Liver (tissue), 3 donors: ENCODE measurements around the gene ZNF160.

ENCODE experiments used
- FOXA1 ChIP-seq: IDR thresholded peaks from 2 replicates; pipeline ENCODE4 v1.6.1; 2016; ENCODE audit warnings: antibody characterized with exemption
- GABPA ChIP-seq, 2 donors: IDR thresholded peaks in 1 of 2; conservative IDR thresholded peaks in 1 of 2; 2 replicates each; pipeline ENCODE4 v1.6.1; 2016; ENCODE audit warnings: antibody characterized with exemption in 2 of 2, mild to moderate bottlenecking in 1 of 2, moderate library complexity in 1 of 2
- HNF4A ChIP-seq, 2 donors: conservative IDR thresholded peaks; 2 replicates each; pipeline ENCODE4 v1.6.1; 2016; ENCODE audit warnings: antibody characterized with exemption in 2 of 2, mild to moderate bottlenecking in 2 of 2
- JUND ChIP-seq, 2 donors: IDR thresholded peaks; 2 replicates each; pipeline ENCODE4 v1.6.1; 2016; ENCODE audit warnings: antibody characterized with exemption in 2 of 2
- NR2F2 ChIP-seq: IDR thresholded peaks from 2 replicates; pipeline ENCODE4 v1.6.1; 2016; ENCODE audit warnings: antibody characterized with exemption
- RAD21 ChIP-seq, 2 donors: IDR thresholded peaks; 2 replicates each; pipeline ENCODE4 v1.6.1; 2016; ENCODE audit warnings: antibody characterized with exemption in 2 of 2, mild to moderate bottlenecking in 2 of 2
- SP1 ChIP-seq: IDR thresholded peaks from 2 replicates; pipeline ENCODE4 v1.6.1; 2018; ENCODE audit warnings: antibody characterized with exemption, mild to moderate bottlenecking
- YY1 ChIP-seq: IDR thresholded peaks from 2 replicates; pipeline ENCODE4 v1.6.1; 2016; ENCODE audit warnings: antibody characterized with exemption, mild to moderate bottlenecking
- TF ChIP-seq, protein P1 (sequence below): IDR thresholded peaks from 2 replicates; pipeline ENCODE4 v1.6.1; 2016; ENCODE audit warnings: antibody characterized with exemption, mild to moderate bottlenecking
- TF ChIP-seq, protein P2 (sequence below): fragments of 150-350 bp; IDR thresholded peaks from 2 replicates; pipeline ENCODE4 v1.5.1; 2017; ENCODE audit warnings: improper control_type of control experiment, low read depth, low read length; ENCODE audit not compliant: missing input control
- TF ChIP-seq, protein P3 (sequence below): IDR thresholded peaks from 2 replicates; pipeline ENCODE4 v1.6.1; 2016; ENCODE audit warnings: antibody characterized with exemption
- TF ChIP-seq, protein P4 (sequence below): IDR thresholded peaks from 2 replicates; pipeline ENCODE4 v1.6.1; 2016; ENCODE audit warnings: antibody characterized with exemption
- donor health status: healthy.
- donor health status: healthy.

DNA sequence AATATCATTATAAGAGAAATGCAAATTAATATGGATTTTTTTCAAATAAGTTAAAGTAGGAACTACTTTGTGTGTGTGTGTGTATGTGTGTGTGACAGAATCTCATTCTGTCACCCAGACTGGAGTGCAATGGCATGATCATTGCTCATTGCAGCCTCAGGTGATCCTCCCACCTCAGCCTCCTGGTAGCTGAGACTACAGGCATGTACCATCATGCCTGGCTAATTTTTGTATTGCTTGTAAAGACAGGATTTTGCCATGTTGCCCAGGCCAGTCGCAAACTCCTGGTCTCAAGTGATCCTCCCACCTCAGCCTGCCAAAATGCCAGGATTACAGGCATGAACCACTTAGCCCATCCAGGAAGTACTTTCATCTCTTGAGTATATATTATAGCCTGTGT lies 61.9 kb downstream of the ZNF160 start:
- no peak for TF ChIP-seq RAD21 (IDR thresholded peaks at IDR 0.05)
- no peak for TF ChIP-seq YY1
- no peak for TF ChIP-seq JUND (IDR thresholded peaks at IDR 0.05)
- TF ChIP-seq, protein P1, sequence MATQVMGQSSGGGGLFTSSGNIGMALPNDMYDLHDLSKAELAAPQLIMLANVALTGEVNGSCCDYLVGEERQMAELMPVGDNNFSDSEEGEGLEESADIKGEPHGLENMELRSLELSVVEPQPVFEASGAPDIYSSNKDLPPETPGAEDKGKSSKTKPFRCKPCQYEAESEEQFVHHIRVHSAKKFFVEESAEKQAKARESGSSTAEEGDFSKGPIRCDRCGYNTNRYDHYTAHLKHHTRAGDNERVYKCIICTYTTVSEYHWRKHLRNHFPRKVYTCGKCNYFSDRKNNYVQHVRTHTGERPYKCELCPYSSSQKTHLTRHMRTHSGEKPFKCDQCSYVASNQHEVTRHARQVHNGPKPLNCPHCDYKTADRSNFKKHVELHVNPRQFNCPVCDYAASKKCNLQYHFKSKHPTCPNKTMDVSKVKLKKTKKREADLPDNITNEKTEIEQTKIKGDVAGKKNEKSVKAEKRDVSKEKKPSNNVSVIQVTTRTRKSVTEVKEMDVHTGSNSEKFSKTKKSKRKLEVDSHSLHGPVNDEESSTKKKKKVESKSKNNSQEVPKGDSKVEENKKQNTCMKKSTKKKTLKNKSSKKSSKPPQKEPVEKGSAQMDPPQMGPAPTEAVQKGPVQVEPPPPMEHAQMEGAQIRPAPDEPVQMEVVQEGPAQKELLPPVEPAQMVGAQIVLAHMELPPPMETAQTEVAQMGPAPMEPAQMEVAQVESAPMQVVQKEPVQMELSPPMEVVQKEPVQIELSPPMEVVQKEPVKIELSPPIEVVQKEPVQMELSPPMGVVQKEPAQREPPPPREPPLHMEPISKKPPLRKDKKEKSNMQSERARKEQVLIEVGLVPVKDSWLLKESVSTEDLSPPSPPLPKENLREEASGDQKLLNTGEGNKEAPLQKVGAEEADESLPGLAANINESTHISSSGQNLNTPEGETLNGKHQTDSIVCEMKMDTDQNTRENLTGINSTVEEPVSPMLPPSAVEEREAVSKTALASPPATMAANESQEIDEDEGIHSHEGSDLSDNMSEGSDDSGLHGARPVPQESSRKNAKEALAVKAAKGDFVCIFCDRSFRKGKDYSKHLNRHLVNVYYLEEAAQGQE, result no peak
- TF ChIP-seq, protein P2, sequence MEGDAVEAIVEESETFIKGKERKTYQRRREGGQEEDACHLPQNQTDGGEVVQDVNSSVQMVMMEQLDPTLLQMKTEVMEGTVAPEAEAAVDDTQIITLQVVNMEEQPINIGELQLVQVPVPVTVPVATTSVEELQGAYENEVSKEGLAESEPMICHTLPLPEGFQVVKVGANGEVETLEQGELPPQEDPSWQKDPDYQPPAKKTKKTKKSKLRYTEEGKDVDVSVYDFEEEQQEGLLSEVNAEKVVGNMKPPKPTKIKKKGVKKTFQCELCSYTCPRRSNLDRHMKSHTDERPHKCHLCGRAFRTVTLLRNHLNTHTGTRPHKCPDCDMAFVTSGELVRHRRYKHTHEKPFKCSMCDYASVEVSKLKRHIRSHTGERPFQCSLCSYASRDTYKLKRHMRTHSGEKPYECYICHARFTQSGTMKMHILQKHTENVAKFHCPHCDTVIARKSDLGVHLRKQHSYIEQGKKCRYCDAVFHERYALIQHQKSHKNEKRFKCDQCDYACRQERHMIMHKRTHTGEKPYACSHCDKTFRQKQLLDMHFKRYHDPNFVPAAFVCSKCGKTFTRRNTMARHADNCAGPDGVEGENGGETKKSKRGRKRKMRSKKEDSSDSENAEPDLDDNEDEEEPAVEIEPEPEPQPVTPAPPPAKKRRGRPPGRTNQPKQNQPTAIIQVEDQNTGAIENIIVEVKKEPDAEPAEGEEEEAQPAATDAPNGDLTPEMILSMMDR, result no peak
- TF ChIP-seq SP1, result no peak
- no peak for TF ChIP-seq GABPA (IDR thresholded peaks at IDR 0.05 in 1 of 2, conservative IDR thresholded peaks at IDR 0.05 in 1 of 2)
- no peak for TF ChIP-seq FOXA1
- TF ChIP-seq, protein P3, sequence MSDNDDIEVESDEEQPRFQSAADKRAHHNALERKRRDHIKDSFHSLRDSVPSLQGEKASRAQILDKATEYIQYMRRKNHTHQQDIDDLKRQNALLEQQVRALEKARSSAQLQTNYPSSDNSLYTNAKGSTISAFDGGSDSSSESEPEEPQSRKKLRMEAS, result no peak
- TF ChIP-seq NR2F2, result no peak
- no peak for TF ChIP-seq HNF4A (conservative IDR thresholded peaks at IDR 0.05)
- TF ChIP-seq, protein P4, sequence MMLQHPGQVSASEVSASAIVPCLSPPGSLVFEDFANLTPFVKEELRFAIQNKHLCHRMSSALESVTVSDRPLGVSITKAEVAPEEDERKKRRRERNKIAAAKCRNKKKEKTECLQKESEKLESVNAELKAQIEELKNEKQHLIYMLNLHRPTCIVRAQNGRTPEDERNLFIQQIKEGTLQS, result no peak
